Lung (tissue), 12 donors: ENCODE measurements around the gene UBN2. TPM values are rescaled to one million over a fixed set of nuclear protein-coding genes. Genes with fewer than 3 reads are reported as not detected.

Source experiments
- ATAC-seq: fragments of 200-7000 bp; cut with Tn5 transposase; one replicate; pipeline ENCODE4 v1.9.1; 2020; ENCODE audit warnings: moderate number of reproducible peaks; ENCODE audit not compliant: insufficient read depth, low FRiP score
- DNase-seq, 3 donors: peaks; one replicate each; pipeline ENCODE4 v3.0.0-alpha.2; 2013 to 2017
- H3K27ac ChIP-seq, 2 donors: one replicate each; pipeline ENCODE4 v1.5.1; 2013; ENCODE audit warnings: mild to moderate bottlenecking in 2 of 2, moderate library complexity in 2 of 2, control low read depth in 1 of 2, inconsistent platforms in 1 of 2, low read depth in 1 of 2, low read length in 1 of 2
- H3K27me3 ChIP-seq, 3 donors: one replicate each; pipeline ENCODE4 v1.5.1; 2013; ENCODE audit warnings: low read length in 2 of 3; ENCODE audit not compliant: control insufficient read depth in 3 of 3, insufficient read depth in 3 of 3
- H3K36me3 ChIP-seq, 4 donors: one replicate each; pipeline ENCODE4 v1.5.1; 2013; ENCODE audit warnings: low read length in 4 of 4, mild to moderate bottlenecking in 1 of 4, moderate library complexity in 1 of 4; ENCODE audit not compliant: control insufficient read depth in 4 of 4, insufficient read depth in 4 of 4
- H3K4me1 ChIP-seq, 5 donors: one replicate each; pipeline ENCODE4 v1.5.1; 2013; ENCODE audit warnings: low read length in 5 of 5, mild to moderate bottlenecking in 2 of 5, moderate library complexity in 1 of 5; ENCODE audit not compliant: control insufficient read depth in 5 of 5, insufficient read depth in 5 of 5
- H3K4me3 ChIP-seq: one replicate; pipeline ENCODE4 v1.5.1; 2013; ENCODE audit warnings: mild to moderate bottlenecking, control low read depth, moderate library complexity
- H3K9ac ChIP-seq, 2 donors: one replicate each; pipeline ENCODE4 v1.5.1; 2013; ENCODE audit warnings: low read length in 2 of 2, control low read depth in 1 of 2; ENCODE audit not compliant: insufficient read depth in 1 of 2
- H3K9me3 ChIP-seq, 4 donors: one replicate each; pipeline ENCODE4 v1.5.1; 2013; ENCODE audit warnings: low read length in 3 of 4, mild to moderate bottlenecking in 1 of 4, moderate library complexity in 1 of 4; ENCODE audit not compliant: control insufficient read depth in 4 of 4, insufficient read depth in 3 of 4
- CTCF ChIP-seq: IDR thresholded peaks from 2 replicates; pipeline ENCODE4 v1.5.1; 2012; ENCODE audit warnings: mild to moderate bottlenecking; ENCODE audit errors: control extremely low read depth, extremely low read depth
- WGBS, 2 donors: extraction: QIAGEN DNeasy Blood & Tissue Kit; methylation state at CpG; one replicate each; pipeline ENCODE4 v1.1.7; 2013; 5-methylcytosine and 5-hydroxymethylcytosine counted together
- polyA plus RNA-seq, 2 donors: library from polyadenylated mRNA; stranded (reverse); fragments of 200-250 nt; gene quantifications; one replicate each; pipeline ENCODE4 v1.2.1, GENCODE V29; 2013
- total RNA-seq, 2 donors: library from RNA; depleted of rRNA in 1 of 2; stranded (reverse); fragments of >200 nt in 1 of 2; gene quantifications; one replicate each; pipeline ENCODE4 v1.2.1, GENCODE V29; 2014 to 2021
- donor health status: control.
- donor health status: control.
- donor health status: Bipolar disorder and iron deficiency.
- donor health status: healthy.
- donor health status: DM: yes; HTN: yes; CAD: no.

Gene UBN2
- total and polyA plus RNA-seq, 4 donors: 1.7 to 29.8 (median 9.2) TPM

- DNase-seq (no peak), ATAC-seq (no peak)
- Histone ChIP-seq H3K27me3 (no peaks in the 10 kb centered on the region), H3K9me3 (no peaks in the 10 kb centered on the region), H3K4me1 (peaks cover 0 to 10% (median 0%) of the 10 kb centered on the region in 5 donors), H3K4me3 (no peak overlapping the region), H3K36me3 (peaks cover 9 to 25% (median 17%) of the 10 kb centered on the region in 4 donors), H3K27ac (no peak overlapping the region), H3K9ac (no peak overlapping the region)
- no peak for TF ChIP-seq CTCF
These were observed 10.2 kb downstream of the UBN2 start for GRCh38 chr7:139241258-139241657.

- WGBS, 2 donors: 72 to 91% methylated on average over 1 of the region's 1 CpG
- H3K9ac ChIP-seq: no peak overlapping the region
- peaks cover 5 to 24% (median 13%) of the 10 kb centered on the region in 4 donors for H3K36me3 ChIP-seq
- H3K27ac ChIP-seq: peak overlapping the region in 1 of 2 donors; percentile 81
- DNase-seq: no peak
- H3K4me3 ChIP-seq: no peak overlapping the region
- no peak for TF ChIP-seq CTCF
- peaks cover 0 to 12% (median 0%) of the 10 kb centered on the region in 5 donors for H3K4me1 ChIP-seq
- H3K27me3 ChIP-seq: no peaks in the 10 kb centered on the region
- no peaks in the 10 kb centered on the region for H3K9me3 ChIP-seq
- peak; percentile 27 for ATAC-seq
These were observed 11.8 kb downstream of the UBN2 start for GRCh38 chr7:139242741-139243281.

GRCh38 chr7:139245401-139245800 lies 14.4 kb downstream of the UBN2 start:
- Histone ChIP-seq H3K9ac (no peak overlapping the region), H3K9me3 (no peaks in the 10 kb centered on the region), H3K27ac (no peak overlapping the region), H3K27me3 (no peaks in the 10 kb centered on the region), H3K4me3 (no peak overlapping the region), H3K36me3 (peaks cover 7 to 25% (median 13%) of the 10 kb centered on the region in 4 donors), H3K4me1 (peaks cover 0 to 12% (median 0%) of the 10 kb centered on the region in 5 donors)
- DNase-seq (no peak), ATAC-seq (no peak)
- 92 to 94% methylated on average over 1 of the region's 1 CpG for WGBS, 2 donors
- TF ChIP-seq CTCF: no peak

- H3K9ac ChIP-seq: no peak overlapping the region
These were observed 15.5 kb downstream of the UBN2 start for GRCh38 chr7:139246494-139246893.

More at GRCh38 chr7:139246494-139246893, 15.5 kb downstream of the UBN2 start:
- Histone ChIP-seq H3K27me3 (no peaks in the 10 kb centered on the region), H3K27ac (no peak overlapping the region), H3K4me1 (peaks cover 0 to 12% (median 0%) of the 10 kb centered on the region in 5 donors), H3K36me3 (peaks cover 8 to 20% (median 15%) of the 10 kb centered on the region in 4 donors), H3K9me3 (no peaks in the 10 kb centered on the region), H3K4me3 (no peak overlapping the region)
- TF ChIP-seq CTCF: no peak
- DNase-seq: no peak
- ATAC-seq: no peak
- 90 to 92% methylated on average over 5 of the region's 5 CpGs for WGBS, 2 donors
